ENCODE data around the gene CFAP119. TPM values are rescaled to one million over a fixed set of nuclear protein-coding genes. Genes with fewer than 3 reads are reported as not detected.
A peak's percentile ranks its signal among the peaks of the same experiment; 100 is the strongest.

CFAP119 gene
- total and polyA plus RNA-seq, 2 donors (not counting 3 experiments of a cell fraction or from before 2014, with no cell fraction given): 6.5 to 9.5 TPM

DNA sequence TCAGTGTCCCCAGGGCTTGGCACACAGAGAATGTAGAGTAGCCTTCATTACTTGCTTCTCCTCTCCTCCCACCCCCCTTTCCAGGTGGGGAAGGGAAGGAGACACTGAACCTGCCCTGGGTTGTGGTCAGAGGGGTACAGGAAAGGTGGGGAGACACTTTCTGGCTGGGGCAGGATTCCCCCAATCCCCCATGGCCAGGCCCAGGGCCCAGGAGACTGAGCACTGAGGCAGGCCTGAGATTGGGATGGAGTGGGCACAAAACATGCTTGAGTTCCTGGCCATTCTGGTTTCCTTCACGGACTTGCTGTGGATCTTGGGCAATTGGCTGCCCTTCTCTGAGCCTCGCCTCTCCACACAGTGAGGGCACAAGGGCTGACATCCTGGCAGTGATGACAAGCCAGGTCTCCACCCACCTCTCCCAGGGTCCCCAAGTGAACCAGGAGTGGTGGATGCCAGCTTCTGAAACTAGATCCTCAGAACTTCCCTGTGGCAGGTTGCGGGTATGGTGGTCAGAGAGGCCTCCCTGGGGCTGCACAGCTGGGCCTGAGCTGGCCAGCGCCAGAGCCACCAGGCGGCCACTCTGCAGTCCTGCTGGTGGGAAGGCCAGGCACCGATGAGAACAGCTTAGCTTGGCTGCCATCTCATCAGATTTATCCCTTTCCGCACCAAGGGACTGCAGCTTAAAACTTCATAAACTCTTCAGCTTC, 15.9 kb upstream of the CFAP119 start:
- BruUV-seq (replicated peaks): no TSS peak
- POLR2A ChIA-PET: no interaction called here
- no peak overlapping the region for H3K4me3 ChIP-seq (replicated peaks in 1 of 3; ENCODE audit: insufficient read depth in 1 of 3, low read depth in 1 of 3, low read length in 3 of 3)
- no peak overlapping the region for H3K27ac ChIP-seq (ENCODE audit: insufficient read depth, low read depth, low read length)
- CTCF ChIA-PET: interaction anchor here (2.2 kb wide), 1 partner anchor 37 kb away, joined by 9 read pairs; no protein-coding TSS in a partner anchor
- no peaks in the 10 kb centered on the region for H3K27me3 ChIP-seq (ENCODE audit: control insufficient read depth in 2 of 2, insufficient read depth in 2 of 2, low read length in 2 of 2)
- TF ChIP-seq POLR2A (IDR thresholded peaks at IDR 0.05; ENCODE audit: low read depth, low read length) (peak; percentile 28), JUN (IDR thresholded peaks at IDR 0.05; ENCODE audit: borderline replicate concordance, insufficient read depth, insufficient read length, low read depth) (no peak)
- DNase-seq (ENCODE audit: low read depth, low spot score) (no peak), FAIRE-seq (no peak)
- H2AFZ ChIP-seq (ENCODE audit: low read depth, low read length): no peak overlapping the region
- H3K9me1 ChIP-seq (replicated peaks; ENCODE audit: control insufficient read depth, extremely low read depth, insufficient read depth, low read length): no peaks in the 10 kb centered on the region
- H3K36me3 ChIP-seq (ENCODE audit: control insufficient read depth in 2 of 2, extremely low read depth in 1 of 2, insufficient read depth in 2 of 2, low read length in 2 of 2): peaks cover 0 to 20% of the 10 kb centered on the region in 2 experiments
- no peaks in the 10 kb centered on the region for H3K79me2 ChIP-seq (ENCODE audit: control insufficient read depth, insufficient read depth, low read length)
- dilution Hi-C loops (cut with MboI; ENCODE audit: extremely low pct_ligation_motif_present, low sequenced_read_pairs) (no loop called here), intact Hi-C loops (cut with micrococcal nuclease) (no loop called here)
- H3K4me1 ChIP-seq (ENCODE audit: control insufficient read depth, extremely low read depth, insufficient read depth, low read length): peaks cover 8% of the 10 kb centered on the region
- no peak overlapping the region for H3K9ac ChIP-seq (replicated peaks; ENCODE audit: extremely low read depth, insufficient read depth, low read length)
- no peak overlapping the region for H3K4me2 ChIP-seq (ENCODE audit: insufficient read depth, low read length)
- H3K9me3 ChIP-seq (replicated peaks; ENCODE audit: control insufficient read depth, insufficient read depth, low read length): no peaks in the 10 kb centered on the region
- H4K20me1 ChIP-seq (replicated peaks; ENCODE audit: control insufficient read depth, extremely low read depth, insufficient read depth, low read length): no peaks in the 10 kb centered on the region

DNA sequence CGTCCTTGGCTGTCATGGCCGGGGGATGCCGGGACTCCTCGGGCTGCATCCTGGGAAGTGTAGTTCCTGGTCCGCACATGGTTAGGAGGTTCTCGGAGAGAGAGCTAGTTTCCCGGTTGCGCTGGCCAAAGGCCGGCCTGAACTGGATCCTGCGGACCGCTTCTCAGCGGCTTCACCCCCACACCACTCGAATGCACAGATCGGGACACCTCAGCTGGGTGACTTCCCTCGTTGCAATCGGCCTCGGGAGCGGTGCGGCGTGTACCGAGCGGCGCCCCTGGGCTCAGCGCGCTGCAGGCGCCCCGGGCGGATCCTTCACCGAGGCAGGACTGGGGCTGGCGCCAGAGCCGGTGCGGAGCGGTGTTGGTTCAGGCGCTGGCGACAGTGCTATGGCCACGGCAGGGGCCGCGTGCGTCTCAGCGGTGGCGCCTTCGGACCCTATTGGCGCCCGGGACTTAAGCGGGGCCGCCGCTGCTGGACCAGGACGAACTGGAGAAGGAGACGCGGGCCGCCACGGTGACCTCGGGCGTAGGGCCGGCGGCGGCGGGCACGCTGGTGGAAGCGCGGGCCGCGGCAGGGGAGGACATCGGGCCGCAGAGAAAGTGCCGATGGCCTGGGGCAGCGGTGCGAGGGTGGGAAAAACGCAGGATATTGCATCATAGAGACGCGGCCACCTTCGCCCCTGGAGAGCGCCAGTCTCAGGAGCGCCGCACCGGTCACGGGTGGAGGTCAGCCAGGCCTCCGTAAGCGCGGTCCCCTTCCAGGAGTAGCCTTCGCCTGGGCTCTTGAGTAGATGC, 13.7 kb upstream of the CFAP119 start:
- no peaks in the 10 kb centered on the region for H3K79me2 ChIP-seq (ENCODE audit: control insufficient read depth, insufficient read depth, low read length)
- intact Hi-C loops (cut with micrococcal nuclease): loop anchor here (1.0 kb wide), 3 partner anchors 11 to 39 kb away; partner anchors contain the start of genes CFAP119 and RNF40
- TF ChIP-seq POLR2A (IDR thresholded peaks at IDR 0.05; ENCODE audit: low read depth, low read length): peak; percentile 88
- peak; percentile 82 for TF ChIP-seq MYC (IDR thresholded peaks at IDR 0.05; ENCODE audit: low read depth, low read length)
- peak; percentile 63 for TF ChIP-seq POLR2AphosphoS5 (IDR thresholded peaks at IDR 0.05; ENCODE audit: insufficient read depth, low read depth, low read length)
- TF ChIP-seq EZH2 (IDR thresholded peaks at IDR 0.05; ENCODE audit: borderline replicate concordance, low read depth, low read length, severe bottlenecking): no peak
- peak; percentile 59 for TF ChIP-seq MAX (IDR thresholded peaks at IDR 0.05; ENCODE audit: insufficient read depth, insufficient read length)
- H3K9me3 ChIP-seq (replicated peaks; ENCODE audit: control insufficient read depth, insufficient read depth, low read length): no peaks in the 10 kb centered on the region
- DNase-seq (ENCODE audit: low read depth, low spot score) (peak; percentile 77), FAIRE-seq (peak; percentile 88)
- H3K27ac ChIP-seq (ENCODE audit: insufficient read depth, low read depth, low read length): peak overlapping the region; percentile 26
- H2AFZ ChIP-seq (ENCODE audit: low read depth, low read length): peak overlapping the region; percentile 26
- H4K20me1 ChIP-seq (replicated peaks; ENCODE audit: control insufficient read depth, extremely low read depth, insufficient read depth, low read length): no peaks in the 10 kb centered on the region
- peak overlapping the region; percentile 69 for H3K4me2 ChIP-seq (ENCODE audit: insufficient read depth, low read length)
- no peaks in the 10 kb centered on the region for H3K27me3 ChIP-seq (ENCODE audit: control insufficient read depth in 2 of 2, insufficient read depth in 2 of 2, low read length in 2 of 2)
- dilution Hi-C loops (cut with MboI; ENCODE audit: extremely low pct_ligation_motif_present, low sequenced_read_pairs): no loop called here
- H3K4me1 ChIP-seq (ENCODE audit: control insufficient read depth, extremely low read depth, insufficient read depth, low read length): peaks cover 8% of the 10 kb centered on the region
- H3K9me1 ChIP-seq (replicated peaks; ENCODE audit: control insufficient read depth, extremely low read depth, insufficient read depth, low read length): no peaks in the 10 kb centered on the region
- ChIA-PET POLR2A (no interaction called here), CTCF (interaction anchor here (1.0 to 1.1 kb wide), 3 partner anchors 35 to 166 kb away, joined by 3 to 6 read pairs (median 4); no protein-coding TSS in a partner anchor)
- TSS peak; percentile 17 for BruUV-seq (replicated peaks)
- peak overlapping the region; percentile 20 to 62 (median 56) for H3K4me3 ChIP-seq (replicated peaks in 1 of 3; ENCODE audit: insufficient read depth in 1 of 3, low read depth in 1 of 3, low read length in 3 of 3)
- peak overlapping the region; percentile 64 for H3K9ac ChIP-seq (replicated peaks; ENCODE audit: extremely low read depth, insufficient read depth, low read length)
- H3K36me3 ChIP-seq (ENCODE audit: control insufficient read depth in 2 of 2, extremely low read depth in 1 of 2, insufficient read depth in 2 of 2, low read length in 2 of 2): peaks cover 4 to 27% of the 10 kb centered on the region in 2 experiments

Measured in endothelial cell of umbilical vein (primary cell).